C4-2B (cell line): ENCODE measurements around the gene KATNAL1.

Experiments
- ZFX ChIP-seq: fragments of 450-650 bp; IDR thresholded peaks from 2 replicates; pipeline ENCODE4 v1.6.1; 2017
- TF ChIP-seq, protein P1 (sequence below): fragments of 450-650 bp; conservative IDR thresholded peaks from 2 replicates; pipeline ENCODE4 v1.5.1; 2017; ENCODE audit warnings: mild to moderate bottlenecking

DNA sequence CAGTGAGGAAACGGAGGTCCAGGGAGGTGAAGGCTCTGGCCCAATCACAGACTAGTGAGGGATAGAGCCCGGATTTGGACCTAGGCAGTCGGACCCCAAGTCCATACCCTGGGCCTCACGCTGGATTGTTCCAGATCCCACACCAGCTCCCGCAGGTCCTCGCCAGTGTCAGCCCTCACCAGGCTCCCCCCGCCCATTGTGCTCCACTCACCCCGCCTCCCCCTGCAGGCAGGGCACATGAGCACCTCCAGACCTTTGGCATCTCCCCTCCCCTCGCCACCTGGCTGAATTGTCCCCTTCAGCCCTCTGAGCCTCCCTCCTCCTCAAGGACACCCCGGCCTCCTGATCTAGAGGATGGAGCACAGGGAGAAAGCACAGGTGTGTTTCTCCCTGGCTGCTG lies 152.4 kb downstream of the KATNAL1 start:
- TF ChIP-seq, protein P1, sequence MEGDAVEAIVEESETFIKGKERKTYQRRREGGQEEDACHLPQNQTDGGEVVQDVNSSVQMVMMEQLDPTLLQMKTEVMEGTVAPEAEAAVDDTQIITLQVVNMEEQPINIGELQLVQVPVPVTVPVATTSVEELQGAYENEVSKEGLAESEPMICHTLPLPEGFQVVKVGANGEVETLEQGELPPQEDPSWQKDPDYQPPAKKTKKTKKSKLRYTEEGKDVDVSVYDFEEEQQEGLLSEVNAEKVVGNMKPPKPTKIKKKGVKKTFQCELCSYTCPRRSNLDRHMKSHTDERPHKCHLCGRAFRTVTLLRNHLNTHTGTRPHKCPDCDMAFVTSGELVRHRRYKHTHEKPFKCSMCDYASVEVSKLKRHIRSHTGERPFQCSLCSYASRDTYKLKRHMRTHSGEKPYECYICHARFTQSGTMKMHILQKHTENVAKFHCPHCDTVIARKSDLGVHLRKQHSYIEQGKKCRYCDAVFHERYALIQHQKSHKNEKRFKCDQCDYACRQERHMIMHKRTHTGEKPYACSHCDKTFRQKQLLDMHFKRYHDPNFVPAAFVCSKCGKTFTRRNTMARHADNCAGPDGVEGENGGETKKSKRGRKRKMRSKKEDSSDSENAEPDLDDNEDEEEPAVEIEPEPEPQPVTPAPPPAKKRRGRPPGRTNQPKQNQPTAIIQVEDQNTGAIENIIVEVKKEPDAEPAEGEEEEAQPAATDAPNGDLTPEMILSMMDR = no peak
- no peak for TF ChIP-seq ZFX
